HL-60 (cell line): ENCODE measurements around the gene MSX2.

Experiments used
- CTCF ChIP-seq: IDR thresholded peaks from one replicate; pipeline ENCODE4 v1.5.1; 2011; ENCODE audit warnings: low read length, control low read depth, inconsistent platforms; ENCODE audit not compliant: insufficient read depth
- GABPA ChIP-seq: IDR thresholded peaks from 2 replicates; pipeline ENCODE4 v1.6.1; 2012; ENCODE audit warnings: low read depth
- POLR2AphosphoS5 ChIP-seq: IDR thresholded peaks from 2 replicates; pipeline ENCODE4 v1.6.1; 2012; ENCODE audit warnings: low read depth
- REST ChIP-seq: IDR thresholded peaks from 2 replicates; pipeline ENCODE4 v1.6.1; 2012; ENCODE audit warnings: low read depth; ENCODE audit not compliant: insufficient replicate concordance

- no peak for TF ChIP-seq CTCF
- no peak for TF ChIP-seq POLR2AphosphoS5
- no peak for TF ChIP-seq REST
- no peak for TF ChIP-seq GABPA
Observed at GRCh38 chr5:174729075-174729680, 4.8 kb downstream of the MSX2 start.
